GM23338 (cell line): ENCODE data around the gene TMEM218. TPM values are rescaled to one million over a fixed set of nuclear protein-coding genes. Genes with fewer than 3 reads are reported as not detected.

Experiments
- ATAC-seq: fragments of 200-7000 bp; cut with Tn5 transposase; 3 replicates; pipeline ENCODE4 v1.9.1; 2020
- DNase-seq: peaks from one replicate; pipeline ENCODE4 v3.0.0-alpha.2; 2015; ENCODE audit warnings: low spot score
- H2AFZ ChIP-seq: fragments of 200-600 bp; sonication (generic); 2 replicates; pipeline ENCODE4 v1.8.0; 2016; ENCODE audit warnings: antibody characterized with exemption, mild to moderate bottlenecking, moderate library complexity
- H3F3A ChIP-seq: fragments of 200-600 bp; sonication (generic); replicated peaks from 2 replicates; pipeline ENCODE4 v1.8.0; 2017; ENCODE audit warnings: antibody characterized with exemption, mixed run types, low read depth
- H3K27ac ChIP-seq: fragments of 200-600 bp; sonication (generic); 2 replicates; pipeline ENCODE4 v1.6.1; 2016; ENCODE audit warnings: low read depth
- H3K27me3 ChIP-seq: fragments of 200-600 bp; sonication (generic); 2 replicates; pipeline ENCODE4 v1.8.0; 2016; ENCODE audit warnings: mild to moderate bottlenecking, mixed run types, moderate library complexity; ENCODE audit not compliant: insufficient read depth
- H3K36me3 ChIP-seq: fragments of 200-600 bp; sonication (generic); 2 replicates; pipeline ENCODE4 v1.8.0; 2016; ENCODE audit warnings: mild to moderate bottlenecking; ENCODE audit not compliant: insufficient read depth
- H3K4me1 ChIP-seq: fragments of 200-600 bp; sonication (generic); 2 replicates; pipeline ENCODE4 v1.8.0; 2016; ENCODE audit warnings: mild to moderate bottlenecking, moderate library complexity; ENCODE audit not compliant: insufficient read depth
- H3K4me2 ChIP-seq: fragments of 200-600 bp; sonication (generic); 2 replicates; pipeline ENCODE4 v1.7.1; 2017; ENCODE audit warnings: mixed run types
- H3K4me3 ChIP-seq: fragments of 200-600 bp; sonication (generic); 2 replicates; pipeline ENCODE4 v1.6.1; 2016; ENCODE audit warnings: mixed run types
- H3K79me2 ChIP-seq: fragments of 200-600 bp; sonication (generic); replicated peaks from 2 replicates; pipeline ENCODE4 v1.8.0; 2017; ENCODE audit warnings: mild to moderate bottlenecking; ENCODE audit not compliant: insufficient read depth
- H3K9me2 ChIP-seq: fragments of 200-600 bp; sonication (generic); 2 replicates; pipeline ENCODE4 v1.8.0; 2017; ENCODE audit not compliant: insufficient read depth
- H4K20me1 ChIP-seq: fragments of 200-600 bp; sonication (generic); replicated peaks from 2 replicates; pipeline ENCODE4 v1.8.0; 2017; ENCODE audit warnings: mild to moderate bottlenecking; ENCODE audit not compliant: insufficient read depth
- H3K27ac Mint-ChIP-seq: 2 replicates; pipeline ENCODE4 v1.8.0; 2020; ENCODE audit warnings: inconsistent platforms, mild to moderate bottlenecking, moderate library complexity, mixed read lengths
- H3K27me3 Mint-ChIP-seq: 3 replicates; pipeline ENCODE4 v1.8.0; 2022; ENCODE audit warnings: low read depth, mild to moderate bottlenecking, moderate library complexity, mixed read lengths, inconsistent platforms; ENCODE audit not compliant: insufficient read depth, poor library complexity
- H3K36me3 Mint-ChIP-seq: 3 replicates; pipeline ENCODE4 v1.8.0; 2021; ENCODE audit warnings: low read depth, mild to moderate bottlenecking, inconsistent platforms, moderate library complexity, mixed read lengths
- H3K4me1 Mint-ChIP-seq: 3 replicates; pipeline ENCODE4 v1.8.0; 2020; ENCODE audit warnings: mild to moderate bottlenecking, inconsistent platforms, mixed read lengths
- H3K4me3 Mint-ChIP-seq: 3 replicates; pipeline ENCODE4 v1.8.0; 2021; ENCODE audit warnings: moderate library complexity, mild to moderate bottlenecking, inconsistent platforms, mixed read lengths
- H3K9me3 Mint-ChIP-seq: 3 replicates; pipeline ENCODE4 v1.8.0; 2020; ENCODE audit warnings: moderate library complexity, mild to moderate bottlenecking, inconsistent platforms, mixed read lengths
- CREB1 ChIP-seq: fragments of 250-450 bp; sonication (Bioruptor Pico); IDR thresholded peaks from 2 replicates; pipeline ENCODE4 v1.5.0; 2020; ENCODE audit warnings: low read depth, mild to moderate bottlenecking, moderate library complexity
- EZH2 ChIP-seq: fragments of 200-600 bp; sonication (generic); IDR thresholded peaks from one replicate; pipeline ENCODE4 v1.8.0; 2017; ENCODE audit warnings: antibody characterized with exemption, mild to moderate bottlenecking, low read depth; ENCODE audit not compliant: unreplicated experiment
- EZH2phosphoT487 ChIP-seq: fragments of 200-600 bp; sonication (generic); IDR thresholded peaks from one replicate; pipeline ENCODE4 v1.8.1; 2018; ENCODE audit warnings: antibody characterized with exemption; ENCODE audit not compliant: unreplicated experiment
- JUNB ChIP-seq: IDR thresholded peaks from one replicate; pipeline ENCODE4 v1.6.1; 2016; ENCODE audit warnings: antibody characterized with exemption; ENCODE audit not compliant: unreplicated experiment
- NANOG ChIP-seq: IDR thresholded peaks from 2 replicates; pipeline ENCODE4 v1.6.1; 2016; ENCODE audit warnings: antibody characterized with exemption, borderline replicate concordance
- POLR2AphosphoS5 ChIP-seq: IDR thresholded peaks from 2 replicates; pipeline ENCODE4 v1.6.1; 2016; ENCODE audit warnings: antibody characterized with exemption, low read depth
- STAT1 ChIP-seq: IDR thresholded peaks from one replicate; pipeline ENCODE4 v1.6.1; 2016; ENCODE audit warnings: antibody characterized with exemption; ENCODE audit not compliant: unreplicated experiment
- ZNF114 ChIP-seq: fragments of 250-450 bp; sonication (Bioruptor Pico); IDR thresholded peaks from 2 replicates; pipeline ENCODE4 v1.5.0; 2020; ENCODE audit warnings: mild to moderate bottlenecking, moderate library complexity
- ZNF331 ChIP-seq: fragments of 250-450 bp; sonication (Bioruptor Pico); IDR thresholded peaks from 2 replicates; pipeline ENCODE4 v1.5.0; 2020; ENCODE audit warnings: low read depth, mild to moderate bottlenecking, moderate library complexity
- polyA plus RNA-seq: library from polyadenylated mRNA; unstranded; fragments of >200 nt; fragmentation: Nextera tagmentation; extraction: Ambion mirVana; gene quantifications from 2 replicates; pipeline ENCODE4 v1.2.1, GENCODE V29; 2016
- total RNA-seq: library from RNA; depleted of rRNA; stranded (reverse); fragments of >200 nt; shearing (Covaris generic); gene quantifications from 2 replicates; pipeline ENCODE4 v1.2.3, GENCODE V29; 2014
- TF ChIP-seq, protein P1 (sequence below), 2 experiments: fragments of 200-600 bp in 1 of 2; sonication (generic) in 1 of 2; conservative IDR thresholded peaks; 2 replicates each; pipeline versions ENCODE4 v1.5.1 to v1.6.1; 2016 to 2017; ENCODE audit warnings: antibody characterized with exemption in 2 of 2, low read depth in 2 of 2, mild to moderate bottlenecking in 2 of 2, moderate library complexity in 1 of 2
- TF ChIP-seq, protein P2 (sequence below): fragments of 250-450 bp; sonication (Bioruptor Pico); IDR thresholded peaks from 2 replicates; pipeline ENCODE4 v1.5.0; 2020; ENCODE audit warnings: mild to moderate bottlenecking, moderate library complexity
- TF ChIP-seq, protein P3 (sequence below): IDR thresholded peaks from one replicate; pipeline ENCODE4 v1.6.1; 2018; ENCODE audit warnings: antibody characterized with exemption; ENCODE audit not compliant: unreplicated experiment
- TF ChIP-seq, protein P4 (sequence below): IDR thresholded peaks from 2 replicates; pipeline ENCODE4 v1.6.1; 2016; ENCODE audit warnings: antibody characterized with exemption

Gene TMEM218
- total and polyA plus RNA-seq, 2 experiments from 2014 or later, result 23.7 to 24.2 TPM

DNA sequence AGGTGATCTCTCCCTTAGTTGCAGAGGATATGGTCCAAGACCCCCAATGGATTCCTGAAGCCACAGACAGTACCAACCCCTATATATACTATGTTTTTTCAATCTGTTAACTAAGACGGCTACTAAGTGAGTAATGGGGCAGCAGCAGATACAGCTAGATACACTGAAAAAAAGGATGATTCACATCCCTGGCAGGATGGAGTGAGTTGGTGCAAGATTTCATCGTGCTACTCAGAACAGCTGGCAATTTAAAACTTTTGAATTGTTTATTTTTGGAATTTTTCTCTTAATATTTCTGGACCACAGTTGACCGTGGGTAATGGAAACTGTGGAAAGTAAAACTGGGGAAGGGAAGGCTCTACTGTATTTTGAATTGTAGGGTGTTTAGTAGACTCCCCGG lies 17.0 kb upstream of the TMEM218 start:
- Histone ChIP-seq H4K20me1 (no peaks in the 10 kb centered on the region), H3F3A (no peaks in the 10 kb centered on the region), H3K27me3 (peaks cover 10% of the 10 kb centered on the region; the same call in 1 of the 2 replicates), H3K4me2 (no peak overlapping the region), H3K4me1 (no peaks in the 10 kb centered on the region; the same call in 1 of the 2 replicates), H2AFZ (no peak overlapping the region), H3K79me2 (no peaks in the 10 kb centered on the region), H3K4me3 (no peak overlapping the region), H3K9me2 (0 out of 2 replicates have a peak, but pooled peaks cover 9% of the 10 kb centered on the region), H3K27ac (no peak overlapping the region), H3K36me3 (no peaks in the 10 kb centered on the region)
- Mint-ChIP-seq H3K27ac (no peak overlapping the region), H3K36me3 (no peaks in the 10 kb centered on the region), H3K4me3 (no peak overlapping the region), H3K27me3 (peaks cover 3% of the 10 kb centered on the region), H3K4me1 (peaks cover 5% of the 10 kb centered on the region), H3K9me3 (peaks cover 4% of the 10 kb centered on the region; the same call in 1 of the 3 replicates)
- no peak for ATAC-seq
- DNase-seq, result no peak
- no peak for TF ChIP-seq ZNF114 (CRISPR knock-in tag)
- TF ChIP-seq, protein P1, sequence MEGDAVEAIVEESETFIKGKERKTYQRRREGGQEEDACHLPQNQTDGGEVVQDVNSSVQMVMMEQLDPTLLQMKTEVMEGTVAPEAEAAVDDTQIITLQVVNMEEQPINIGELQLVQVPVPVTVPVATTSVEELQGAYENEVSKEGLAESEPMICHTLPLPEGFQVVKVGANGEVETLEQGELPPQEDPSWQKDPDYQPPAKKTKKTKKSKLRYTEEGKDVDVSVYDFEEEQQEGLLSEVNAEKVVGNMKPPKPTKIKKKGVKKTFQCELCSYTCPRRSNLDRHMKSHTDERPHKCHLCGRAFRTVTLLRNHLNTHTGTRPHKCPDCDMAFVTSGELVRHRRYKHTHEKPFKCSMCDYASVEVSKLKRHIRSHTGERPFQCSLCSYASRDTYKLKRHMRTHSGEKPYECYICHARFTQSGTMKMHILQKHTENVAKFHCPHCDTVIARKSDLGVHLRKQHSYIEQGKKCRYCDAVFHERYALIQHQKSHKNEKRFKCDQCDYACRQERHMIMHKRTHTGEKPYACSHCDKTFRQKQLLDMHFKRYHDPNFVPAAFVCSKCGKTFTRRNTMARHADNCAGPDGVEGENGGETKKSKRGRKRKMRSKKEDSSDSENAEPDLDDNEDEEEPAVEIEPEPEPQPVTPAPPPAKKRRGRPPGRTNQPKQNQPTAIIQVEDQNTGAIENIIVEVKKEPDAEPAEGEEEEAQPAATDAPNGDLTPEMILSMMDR (conservative IDR thresholded peaks at IDR 0.05; ENCODE audit: low read depth in 2 of 2), result no peak
- TF ChIP-seq, protein P2, sequence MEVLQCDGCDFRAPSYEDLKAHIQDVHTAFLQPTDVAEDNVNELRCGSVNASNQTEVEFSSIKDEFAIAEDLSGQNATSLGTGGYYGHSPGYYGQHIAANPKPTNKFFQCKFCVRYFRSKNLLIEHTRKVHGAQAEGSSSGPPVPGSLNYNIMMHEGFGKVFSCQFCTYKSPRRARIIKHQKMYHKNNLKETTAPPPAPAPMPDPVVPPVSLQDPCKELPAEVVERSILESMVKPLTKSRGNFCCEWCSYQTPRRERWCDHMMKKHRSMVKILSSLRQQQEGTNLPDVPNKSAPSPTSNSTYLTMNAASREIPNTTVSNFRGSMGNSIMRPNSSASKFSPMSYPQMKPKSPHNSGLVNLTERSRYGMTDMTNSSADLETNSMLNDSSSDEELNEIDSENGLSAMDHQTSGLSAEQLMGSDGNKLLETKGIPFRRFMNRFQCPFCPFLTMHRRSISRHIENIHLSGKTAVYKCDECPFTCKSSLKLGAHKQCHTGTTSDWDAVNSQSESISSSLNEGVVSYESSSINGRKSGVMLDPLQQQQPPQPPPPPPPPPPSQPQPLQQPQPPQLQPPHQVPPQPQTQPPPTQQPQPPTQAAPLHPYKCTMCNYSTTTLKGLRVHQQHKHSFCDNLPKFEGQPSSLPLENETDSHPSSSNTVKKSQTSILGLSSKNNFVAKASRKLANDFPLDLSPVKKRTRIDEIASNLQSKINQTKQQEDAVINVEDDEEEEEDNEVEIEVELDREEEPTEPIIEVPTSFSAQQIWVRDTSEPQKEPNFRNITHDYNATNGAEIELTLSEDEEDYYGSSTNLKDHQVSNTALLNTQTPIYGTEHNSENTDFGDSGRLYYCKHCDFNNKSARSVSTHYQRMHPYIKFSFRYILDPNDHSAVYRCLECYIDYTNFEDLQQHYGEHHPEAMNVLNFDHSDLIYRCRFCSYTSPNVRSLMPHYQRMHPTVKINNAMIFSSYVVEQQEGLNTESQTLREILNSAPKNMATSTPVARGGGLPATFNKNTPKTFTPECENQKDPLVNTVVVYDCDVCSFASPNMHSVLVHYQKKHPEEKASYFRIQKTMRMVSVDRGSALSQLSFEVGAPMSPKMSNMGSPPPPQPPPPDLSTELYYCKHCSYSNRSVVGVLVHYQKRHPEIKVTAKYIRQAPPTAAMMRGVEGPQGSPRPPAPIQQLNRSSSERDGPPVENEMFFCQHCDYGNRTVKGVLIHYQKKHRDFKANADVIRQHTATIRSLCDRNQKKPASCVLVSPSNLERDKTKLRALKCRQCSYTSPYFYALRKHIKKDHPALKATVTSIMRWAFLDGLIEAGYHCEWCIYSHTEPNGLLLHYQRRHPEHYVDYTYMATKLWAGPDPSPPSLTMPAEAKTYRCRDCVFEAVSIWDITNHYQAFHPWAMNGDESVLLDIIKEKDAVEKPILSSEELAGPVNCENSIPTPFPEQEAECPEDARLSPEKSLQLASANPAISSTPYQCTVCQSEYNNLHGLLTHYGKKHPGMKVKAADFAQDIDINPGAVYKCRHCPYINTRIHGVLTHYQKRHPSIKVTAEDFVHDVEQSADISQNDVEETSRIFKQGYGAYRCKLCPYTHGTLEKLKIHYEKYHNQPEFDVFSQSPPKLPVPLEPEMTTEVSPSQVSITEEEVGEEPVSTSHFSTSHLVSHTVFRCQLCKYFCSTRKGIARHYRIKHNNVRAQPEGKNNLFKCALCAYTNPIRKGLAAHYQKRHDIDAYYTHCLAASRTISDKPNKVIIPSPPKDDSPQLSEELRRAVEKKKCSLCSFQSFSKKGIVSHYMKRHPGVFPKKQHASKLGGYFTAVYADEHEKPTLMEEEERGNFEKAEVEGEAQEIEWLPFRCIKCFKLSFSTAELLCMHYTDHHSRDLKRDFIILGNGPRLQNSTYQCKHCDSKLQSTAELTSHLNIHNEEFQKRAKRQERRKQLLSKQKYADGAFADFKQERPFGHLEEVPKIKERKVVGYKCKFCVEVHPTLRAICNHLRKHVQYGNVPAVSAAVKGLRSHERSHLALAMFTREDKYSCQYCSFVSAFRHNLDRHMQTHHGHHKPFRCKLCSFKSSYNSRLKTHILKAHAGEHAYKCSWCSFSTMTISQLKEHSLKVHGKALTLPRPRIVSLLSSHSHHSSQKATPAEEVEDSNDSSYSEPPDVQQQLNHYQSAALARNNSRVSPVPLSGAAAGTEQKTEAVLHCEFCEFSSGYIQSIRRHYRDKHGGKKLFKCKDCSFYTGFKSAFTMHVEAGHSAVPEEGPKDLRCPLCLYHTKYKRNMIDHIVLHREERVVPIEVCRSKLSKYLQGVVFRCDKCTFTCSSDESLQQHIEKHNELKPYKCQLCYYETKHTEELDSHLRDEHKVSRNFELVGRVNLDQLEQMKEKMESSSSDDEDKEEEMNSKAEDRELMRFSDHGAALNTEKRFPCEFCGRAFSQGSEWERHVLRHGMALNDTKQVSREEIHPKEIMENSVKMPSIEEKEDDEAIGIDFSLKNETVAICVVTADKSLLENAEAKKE (CRISPR knock-in tag), result no peak
- no peak for TF ChIP-seq EZH2
- TF ChIP-seq POLR2AphosphoS5, result no peak
- TF ChIP-seq EZH2phosphoT487, result no peak
- TF ChIP-seq NANOG, result no peak
- TF ChIP-seq ZNF331 (CRISPR knock-in tag), result no peak
- TF ChIP-seq CREB1 (CRISPR knock-in tag), result no peak
- TF ChIP-seq JUNB, result no peak
- TF ChIP-seq, protein P3, sequence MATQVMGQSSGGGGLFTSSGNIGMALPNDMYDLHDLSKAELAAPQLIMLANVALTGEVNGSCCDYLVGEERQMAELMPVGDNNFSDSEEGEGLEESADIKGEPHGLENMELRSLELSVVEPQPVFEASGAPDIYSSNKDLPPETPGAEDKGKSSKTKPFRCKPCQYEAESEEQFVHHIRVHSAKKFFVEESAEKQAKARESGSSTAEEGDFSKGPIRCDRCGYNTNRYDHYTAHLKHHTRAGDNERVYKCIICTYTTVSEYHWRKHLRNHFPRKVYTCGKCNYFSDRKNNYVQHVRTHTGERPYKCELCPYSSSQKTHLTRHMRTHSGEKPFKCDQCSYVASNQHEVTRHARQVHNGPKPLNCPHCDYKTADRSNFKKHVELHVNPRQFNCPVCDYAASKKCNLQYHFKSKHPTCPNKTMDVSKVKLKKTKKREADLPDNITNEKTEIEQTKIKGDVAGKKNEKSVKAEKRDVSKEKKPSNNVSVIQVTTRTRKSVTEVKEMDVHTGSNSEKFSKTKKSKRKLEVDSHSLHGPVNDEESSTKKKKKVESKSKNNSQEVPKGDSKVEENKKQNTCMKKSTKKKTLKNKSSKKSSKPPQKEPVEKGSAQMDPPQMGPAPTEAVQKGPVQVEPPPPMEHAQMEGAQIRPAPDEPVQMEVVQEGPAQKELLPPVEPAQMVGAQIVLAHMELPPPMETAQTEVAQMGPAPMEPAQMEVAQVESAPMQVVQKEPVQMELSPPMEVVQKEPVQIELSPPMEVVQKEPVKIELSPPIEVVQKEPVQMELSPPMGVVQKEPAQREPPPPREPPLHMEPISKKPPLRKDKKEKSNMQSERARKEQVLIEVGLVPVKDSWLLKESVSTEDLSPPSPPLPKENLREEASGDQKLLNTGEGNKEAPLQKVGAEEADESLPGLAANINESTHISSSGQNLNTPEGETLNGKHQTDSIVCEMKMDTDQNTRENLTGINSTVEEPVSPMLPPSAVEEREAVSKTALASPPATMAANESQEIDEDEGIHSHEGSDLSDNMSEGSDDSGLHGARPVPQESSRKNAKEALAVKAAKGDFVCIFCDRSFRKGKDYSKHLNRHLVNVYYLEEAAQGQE, result no peak
- TF ChIP-seq, protein P4, sequence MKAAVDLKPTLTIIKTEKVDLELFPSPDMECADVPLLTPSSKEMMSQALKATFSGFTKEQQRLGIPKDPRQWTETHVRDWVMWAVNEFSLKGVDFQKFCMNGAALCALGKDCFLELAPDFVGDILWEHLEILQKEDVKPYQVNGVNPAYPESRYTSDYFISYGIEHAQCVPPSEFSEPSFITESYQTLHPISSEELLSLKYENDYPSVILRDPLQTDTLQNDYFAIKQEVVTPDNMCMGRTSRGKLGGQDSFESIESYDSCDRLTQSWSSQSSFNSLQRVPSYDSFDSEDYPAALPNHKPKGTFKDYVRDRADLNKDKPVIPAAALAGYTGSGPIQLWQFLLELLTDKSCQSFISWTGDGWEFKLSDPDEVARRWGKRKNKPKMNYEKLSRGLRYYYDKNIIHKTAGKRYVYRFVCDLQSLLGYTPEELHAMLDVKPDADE, result no peak
- no peak for TF ChIP-seq STAT1
